ENCODE results near the gene POGK.
"Not testable (repeated sequence)": the region's sequence is repeated elsewhere in the genome, so short reads cannot be mapped to it uniquely, and the experiment has no call there.

POGK gene, protein sequence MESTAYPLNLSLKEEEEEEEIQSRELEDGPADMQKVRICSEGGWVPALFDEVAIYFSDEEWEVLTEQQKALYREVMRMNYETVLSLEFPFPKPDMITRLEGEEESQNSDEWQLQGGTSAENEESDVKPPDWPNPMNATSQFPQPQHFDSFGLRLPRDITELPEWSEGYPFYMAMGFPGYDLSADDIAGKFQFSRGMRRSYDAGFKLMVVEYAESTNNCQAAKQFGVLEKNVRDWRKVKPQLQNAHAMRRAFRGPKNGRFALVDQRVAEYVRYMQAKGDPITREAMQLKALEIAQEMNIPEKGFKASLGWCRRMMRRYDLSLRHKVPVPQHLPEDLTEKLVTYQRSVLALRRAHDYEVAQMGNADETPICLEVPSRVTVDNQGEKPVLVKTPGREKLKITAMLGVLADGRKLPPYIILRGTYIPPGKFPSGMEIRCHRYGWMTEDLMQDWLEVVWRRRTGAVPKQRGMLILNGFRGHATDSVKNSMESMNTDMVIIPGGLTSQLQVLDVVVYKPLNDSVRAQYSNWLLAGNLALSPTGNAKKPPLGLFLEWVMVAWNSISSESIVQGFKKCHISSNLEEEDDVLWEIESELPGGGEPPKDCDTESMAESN

DNA sequence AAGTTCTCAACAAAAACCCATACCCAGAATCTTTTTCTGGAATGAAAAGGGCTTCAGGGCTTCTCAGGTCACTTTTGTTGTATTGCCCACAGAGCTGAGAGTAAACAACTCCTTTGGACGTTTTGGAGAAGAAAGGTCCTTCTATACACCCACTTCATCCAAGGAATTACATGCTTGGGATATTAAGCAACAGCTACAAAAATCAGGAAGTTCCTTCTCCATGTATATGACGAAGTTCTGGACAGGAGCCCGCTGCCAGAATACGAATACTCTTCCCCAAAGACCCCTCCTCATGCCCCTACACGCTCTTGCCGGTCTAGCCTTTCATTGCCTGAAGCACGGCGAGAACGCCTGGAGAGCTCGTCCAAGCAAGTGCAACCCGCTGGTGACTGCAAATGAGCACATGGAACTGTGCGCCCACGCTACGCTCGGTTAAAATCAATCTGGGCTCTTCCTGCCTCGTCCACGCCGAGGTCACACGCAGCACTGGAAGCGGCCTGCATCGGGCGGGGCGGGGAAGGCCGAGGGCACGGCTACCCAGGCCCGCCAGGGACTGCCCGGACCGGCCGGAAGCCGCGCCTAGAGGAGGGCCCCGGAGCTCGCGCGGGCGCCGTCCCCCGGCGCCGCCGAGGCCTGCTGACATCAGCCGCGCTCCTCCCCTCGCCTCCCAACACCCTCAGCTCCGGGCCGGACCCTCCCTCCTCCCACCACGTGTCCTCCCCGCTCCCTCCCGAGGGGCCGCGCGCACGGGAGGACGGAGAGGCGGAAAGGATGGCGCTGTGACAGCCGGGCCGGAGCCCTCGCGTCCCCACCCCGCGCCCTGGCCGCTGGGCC, at the start of gene POGK:
Gene POGK, plus strand, starts transcription at position 710 of the 834 bp plus-strand sequence. CDS start 1,482 bp downstream, outside the sequence.
- DNase-seq: peak; percentile 70

DNA sequence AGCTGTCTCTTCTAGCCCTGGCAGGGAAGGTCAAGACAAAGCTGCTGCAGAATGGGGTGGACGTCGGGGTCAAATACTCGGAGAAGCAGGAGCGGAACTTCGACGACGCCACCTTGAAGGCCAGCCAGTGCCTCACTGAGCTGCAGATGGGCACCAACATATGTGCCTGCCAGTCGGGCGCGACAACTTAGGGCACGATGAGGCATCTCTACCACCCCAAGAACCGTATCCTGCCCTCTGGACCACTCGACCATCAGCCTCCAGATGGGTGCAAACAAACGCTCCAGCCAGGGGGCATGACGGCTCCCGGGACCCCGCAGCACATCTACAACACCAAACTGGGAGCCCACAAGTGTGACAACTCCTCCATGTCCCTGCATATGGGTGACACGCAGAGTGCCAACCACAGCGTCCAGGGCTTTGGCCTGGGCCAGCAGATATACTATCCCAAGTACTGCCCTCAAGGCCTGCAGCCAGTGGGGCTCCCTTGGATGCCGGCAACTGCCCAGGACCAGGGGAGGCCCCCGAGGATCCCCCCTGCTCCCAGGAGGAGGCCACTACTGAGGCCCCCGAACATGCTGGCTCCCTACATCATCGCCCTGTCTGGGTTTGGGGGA, 42.5 kb upstream of the POGK start:
- DNase-seq: no peak

DNA sequence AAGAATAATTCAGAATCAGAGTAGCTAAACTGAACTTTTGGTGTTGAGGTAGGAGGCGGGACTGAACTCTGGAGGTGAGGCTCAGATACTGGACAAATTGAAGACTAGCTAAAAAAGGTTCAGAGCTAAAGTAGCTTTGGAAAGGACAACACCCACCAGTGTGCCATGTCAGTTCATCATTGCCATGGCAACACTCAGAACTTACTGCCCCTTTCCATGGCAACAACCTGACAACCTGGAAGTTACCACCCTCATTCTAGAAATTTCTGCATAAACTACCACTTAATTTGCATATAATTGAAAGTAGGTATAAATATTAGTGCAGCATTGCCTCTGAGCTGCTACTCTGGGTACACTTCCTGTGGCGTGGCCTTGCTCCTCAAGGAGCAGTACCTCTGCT, 30.3 kb upstream of the POGK start:
- DNase-seq: no peak

DNA sequence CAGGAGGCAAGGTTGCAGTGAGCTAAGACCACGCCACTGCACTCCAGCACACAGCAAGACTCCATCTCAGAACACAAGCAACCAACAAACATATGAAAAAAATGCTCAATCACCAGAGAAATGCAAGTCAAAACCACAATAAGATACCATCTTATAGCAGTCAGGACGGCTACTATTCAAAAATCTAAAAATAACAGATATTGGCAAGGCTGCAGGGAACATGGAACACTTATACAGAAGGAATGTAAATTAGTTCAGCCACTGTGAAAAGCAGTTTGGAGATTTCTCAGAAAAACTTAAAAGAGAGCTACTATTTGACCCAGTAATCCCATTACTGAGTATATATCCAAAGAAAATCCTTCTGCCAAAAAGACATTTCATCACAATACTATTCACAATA, 27.6 kb upstream of the POGK start:
- no peak for DNase-seq

DNA sequence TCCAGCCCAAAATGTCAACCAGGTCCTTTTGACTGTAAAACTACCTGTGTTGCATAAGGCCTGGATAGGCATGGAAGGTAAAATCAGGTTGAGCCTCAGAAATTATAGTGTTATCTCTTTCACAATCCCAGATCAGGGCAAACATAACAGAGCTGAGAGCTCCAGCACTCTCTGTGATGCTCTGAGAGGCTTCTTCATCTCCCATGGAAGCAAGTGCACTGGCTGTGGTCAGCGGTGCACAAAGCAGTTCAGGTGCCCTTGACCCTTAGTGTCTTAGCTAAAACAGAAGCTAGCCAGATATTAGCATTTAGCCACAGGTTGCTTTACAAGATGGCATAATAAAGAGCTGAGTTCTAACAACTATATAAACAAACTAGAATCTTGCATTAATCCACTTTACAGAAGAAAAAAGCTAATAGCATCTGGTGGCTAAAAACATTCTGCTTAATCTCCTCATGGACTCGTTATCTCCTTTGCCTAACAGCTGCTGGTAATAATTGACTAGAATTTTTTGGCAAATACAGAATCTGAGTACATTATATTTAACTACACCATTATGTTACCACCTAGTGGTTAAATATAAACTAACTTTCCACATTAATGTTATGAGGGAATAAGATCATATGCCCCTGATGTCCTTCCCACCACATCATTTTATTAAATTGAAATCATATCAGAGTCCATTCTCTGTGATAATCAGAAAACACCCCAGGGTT, 25.6 kb upstream of the POGK start:
- no peak for DNase-seq

DNA sequence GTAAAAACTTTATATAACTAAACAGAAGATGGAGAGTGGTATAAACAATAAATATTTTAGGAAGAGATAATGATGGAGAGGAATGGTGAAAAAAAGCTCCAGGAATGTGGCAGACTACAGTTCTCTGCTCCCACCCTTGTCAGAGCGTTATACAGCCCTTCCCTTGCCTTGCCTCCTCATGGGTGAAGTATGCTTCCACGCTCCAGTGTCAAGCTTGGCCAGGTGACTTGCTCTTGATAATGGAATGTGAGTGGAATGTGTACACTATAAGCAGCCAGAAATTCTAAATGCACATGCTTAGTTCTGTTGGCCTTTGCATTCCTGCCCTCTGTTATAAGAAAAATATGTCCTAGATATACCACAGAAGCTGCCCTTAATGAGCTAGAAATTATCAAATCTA, 24.7 kb upstream of the POGK start:
- DNase-seq: no peak

DNA sequence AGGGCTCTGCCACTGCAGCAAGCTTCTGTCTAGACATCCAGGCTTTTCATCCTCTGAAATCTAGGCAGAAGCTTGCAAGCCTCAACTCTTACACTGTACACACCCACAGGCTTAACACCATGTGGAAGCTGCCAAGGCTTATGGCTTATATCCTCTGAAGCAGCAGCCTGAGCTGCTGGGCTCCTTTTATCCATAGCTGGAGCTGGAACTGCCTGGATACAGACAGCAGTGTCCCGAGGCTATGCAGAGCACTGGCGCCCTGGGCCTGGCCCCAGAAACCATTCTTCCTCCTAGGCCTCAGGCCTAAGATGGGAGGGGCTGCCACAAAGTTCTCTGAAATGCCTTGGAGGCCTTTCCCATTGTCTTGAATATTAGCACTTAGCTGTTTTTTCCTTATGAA, 19.3 kb upstream of the POGK start:
- no peak for DNase-seq

DNA sequence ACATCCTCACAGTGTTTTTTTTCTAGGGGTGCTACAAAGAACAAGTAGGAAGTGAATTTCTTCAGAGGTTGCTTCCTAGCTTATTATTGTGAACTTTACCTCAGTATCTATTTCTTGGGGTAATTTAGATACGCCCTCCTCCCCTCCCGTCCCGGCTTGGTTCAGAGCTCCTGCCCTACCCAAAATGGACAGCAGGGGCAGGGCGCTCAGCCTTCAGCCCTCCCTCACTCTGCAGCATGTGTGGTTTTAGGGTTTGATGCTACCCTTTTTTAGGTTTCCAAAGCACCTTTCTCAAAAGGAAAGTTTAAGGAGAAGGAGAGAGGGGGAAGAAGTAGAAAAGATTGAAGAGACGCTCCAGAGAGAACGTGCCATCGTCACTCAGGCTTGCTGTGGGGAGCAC, 16.9 kb upstream of the POGK start:
- DNase-seq: no peak

DNA sequence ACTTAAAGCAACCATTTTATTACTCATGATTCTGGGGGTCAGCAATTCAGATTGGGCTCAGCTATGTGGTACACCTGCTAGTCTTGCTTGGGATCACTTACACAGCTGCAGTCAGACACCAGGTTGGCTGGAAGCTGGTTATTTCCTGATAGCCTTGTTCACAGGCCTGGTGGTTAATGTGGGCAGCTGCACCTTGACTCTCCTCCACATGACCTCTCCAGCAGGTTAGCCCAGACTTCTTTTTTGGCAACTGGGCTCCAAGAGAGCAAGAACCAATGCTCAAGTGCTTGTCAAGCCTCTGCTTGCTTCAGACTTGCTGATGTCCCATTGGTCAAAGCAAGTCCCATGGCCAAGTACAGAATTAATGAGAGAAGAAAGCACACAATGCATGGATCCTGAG, 11.8 kb upstream of the POGK start:
- no peak for DNase-seq

DNA sequence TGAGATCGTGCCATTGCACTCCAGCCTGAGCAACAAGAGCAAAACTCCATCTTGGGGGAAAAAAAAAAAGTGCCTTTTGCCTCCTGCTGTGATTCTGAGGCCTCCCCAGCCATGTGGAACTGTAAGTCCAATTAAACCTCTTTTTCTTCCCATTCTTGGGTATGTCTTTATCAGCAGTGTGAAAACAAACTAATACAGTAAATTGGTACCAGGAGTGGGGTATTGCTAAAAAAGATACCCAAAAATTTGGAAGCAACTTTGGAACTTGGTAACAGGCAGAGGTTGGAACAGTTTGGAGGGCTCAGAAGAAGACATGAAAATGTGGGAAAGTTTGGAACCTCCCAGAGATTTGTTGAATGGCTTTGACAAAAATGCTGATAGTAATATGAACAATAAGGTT, 9.5 kb upstream of the POGK start:
- DNase-seq: not testable (repeated sequence)

DNA sequence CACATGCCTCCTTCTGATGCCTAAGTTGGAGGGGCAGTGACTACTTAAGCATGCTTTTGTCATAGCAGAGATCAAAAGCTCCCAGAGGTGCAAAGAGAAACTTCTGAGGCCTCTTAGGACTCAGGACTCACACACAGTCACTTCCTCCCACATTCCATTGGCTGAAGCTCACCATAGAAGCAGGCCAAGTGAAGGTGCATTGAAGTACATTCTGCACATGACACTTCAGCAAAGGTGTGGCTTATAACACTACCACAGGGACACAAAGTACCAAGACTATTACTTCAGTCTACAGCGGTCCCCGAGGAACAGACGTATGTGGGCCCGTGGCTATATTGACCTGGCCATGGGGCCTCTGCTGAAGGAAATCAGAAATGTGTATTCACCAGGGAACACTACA, 2.5 kb upstream of the POGK start:
- no peak for DNase-seq

DNA sequence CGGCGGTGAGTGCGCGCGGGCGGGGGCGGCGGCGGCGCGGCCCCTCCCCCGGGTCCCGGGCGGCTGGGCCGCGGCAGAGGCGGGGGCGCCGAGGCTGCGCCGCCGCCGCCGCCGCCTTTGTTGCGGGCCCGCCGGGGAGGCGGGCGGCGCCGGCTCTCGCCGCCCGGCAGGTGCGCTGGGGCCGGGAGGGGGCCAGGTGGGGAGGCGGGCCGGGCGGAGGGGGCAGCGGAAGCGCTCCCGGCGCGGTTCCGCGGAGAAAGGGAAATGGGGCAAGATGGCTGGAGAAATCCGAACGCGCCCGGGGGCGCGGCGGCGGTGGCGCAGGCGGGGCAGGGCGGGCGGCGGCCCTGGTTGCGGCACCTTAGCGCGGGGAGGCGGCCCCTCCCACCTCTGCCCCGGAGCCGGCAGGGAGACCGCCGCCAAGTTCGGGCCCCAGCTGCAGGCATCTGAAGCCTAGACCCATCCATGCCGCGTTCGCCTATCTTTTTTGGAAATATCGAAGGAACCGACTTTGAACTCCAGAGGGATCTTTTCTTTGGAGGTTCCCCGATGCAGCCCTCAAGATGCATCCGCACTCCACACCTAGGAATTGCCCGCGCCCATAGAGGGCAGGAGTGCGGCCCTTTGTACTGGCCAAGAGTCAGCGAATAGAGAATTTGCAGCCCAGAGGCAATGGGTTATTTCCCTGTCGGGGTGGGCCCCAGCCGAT, 479 bp downstream of the POGK start:
- peak; percentile 38 for DNase-seq

DNA sequence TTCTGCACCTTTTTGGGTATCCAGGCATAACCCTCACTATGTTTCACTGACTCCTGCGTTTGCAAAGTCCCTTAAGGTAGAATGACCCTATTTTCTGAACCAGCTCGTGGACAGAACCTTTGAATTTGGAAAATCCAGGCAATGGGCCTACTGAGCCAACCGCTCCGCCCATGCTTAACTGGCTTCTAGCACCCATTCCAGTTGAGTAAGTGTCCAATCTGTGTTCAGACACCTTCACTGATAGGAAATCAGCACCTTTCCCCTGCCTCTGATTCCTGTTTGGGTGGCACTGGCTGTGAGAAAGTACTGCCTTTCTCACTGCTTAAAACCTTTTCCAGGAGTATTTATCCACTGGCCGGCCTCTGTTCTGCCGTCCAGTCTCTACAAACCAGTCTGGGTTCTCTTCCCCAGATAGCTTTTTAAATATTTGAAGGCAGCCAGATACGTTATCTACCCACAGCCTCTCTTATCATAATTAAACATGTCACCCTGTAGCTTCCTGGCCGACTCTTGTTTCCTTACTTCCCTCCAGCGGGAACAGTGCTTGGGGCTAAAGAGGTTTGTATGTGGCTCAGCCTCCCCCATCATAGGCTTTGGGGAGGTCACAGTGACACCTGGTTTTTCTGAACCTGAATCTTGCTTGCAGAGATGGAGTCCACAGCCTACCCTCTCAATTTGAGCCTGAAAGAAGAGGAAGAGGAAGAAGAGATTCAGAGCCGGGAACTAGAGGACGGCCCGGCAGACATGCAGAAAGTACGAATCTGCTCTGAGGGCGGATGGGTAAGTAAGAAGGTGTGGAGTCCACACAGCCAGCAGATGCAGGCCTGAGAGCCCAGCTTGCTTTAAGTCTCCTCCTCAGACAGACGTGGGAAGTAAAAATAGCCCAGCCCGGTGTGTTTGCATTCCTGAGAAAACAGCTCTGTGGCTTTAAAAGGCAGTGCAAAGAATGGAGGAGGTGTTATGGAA, 1.3 kb downstream of the POGK start:
- DNase-seq: no peak

DNA sequence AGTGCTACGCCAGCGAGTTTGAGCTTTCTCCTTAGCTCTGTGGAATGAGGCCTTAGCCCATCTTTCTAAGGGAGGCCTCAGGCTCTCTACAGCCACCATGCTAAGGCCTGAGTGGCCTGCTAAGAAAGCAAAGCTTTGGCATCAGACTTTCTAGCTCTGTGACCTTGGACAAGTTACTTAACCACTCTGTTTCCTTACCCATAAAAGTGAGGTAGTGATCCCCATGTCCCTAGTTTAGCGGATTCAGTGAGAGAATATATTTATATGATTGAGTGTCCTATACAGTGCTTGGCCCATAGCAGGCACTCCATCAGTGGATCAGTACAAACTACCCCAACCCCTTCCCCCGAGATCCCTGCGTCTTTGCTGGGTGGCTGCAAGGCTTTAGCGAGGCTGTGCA, 4.0 kb downstream of the POGK start:
- no peak for DNase-seq

DNA sequence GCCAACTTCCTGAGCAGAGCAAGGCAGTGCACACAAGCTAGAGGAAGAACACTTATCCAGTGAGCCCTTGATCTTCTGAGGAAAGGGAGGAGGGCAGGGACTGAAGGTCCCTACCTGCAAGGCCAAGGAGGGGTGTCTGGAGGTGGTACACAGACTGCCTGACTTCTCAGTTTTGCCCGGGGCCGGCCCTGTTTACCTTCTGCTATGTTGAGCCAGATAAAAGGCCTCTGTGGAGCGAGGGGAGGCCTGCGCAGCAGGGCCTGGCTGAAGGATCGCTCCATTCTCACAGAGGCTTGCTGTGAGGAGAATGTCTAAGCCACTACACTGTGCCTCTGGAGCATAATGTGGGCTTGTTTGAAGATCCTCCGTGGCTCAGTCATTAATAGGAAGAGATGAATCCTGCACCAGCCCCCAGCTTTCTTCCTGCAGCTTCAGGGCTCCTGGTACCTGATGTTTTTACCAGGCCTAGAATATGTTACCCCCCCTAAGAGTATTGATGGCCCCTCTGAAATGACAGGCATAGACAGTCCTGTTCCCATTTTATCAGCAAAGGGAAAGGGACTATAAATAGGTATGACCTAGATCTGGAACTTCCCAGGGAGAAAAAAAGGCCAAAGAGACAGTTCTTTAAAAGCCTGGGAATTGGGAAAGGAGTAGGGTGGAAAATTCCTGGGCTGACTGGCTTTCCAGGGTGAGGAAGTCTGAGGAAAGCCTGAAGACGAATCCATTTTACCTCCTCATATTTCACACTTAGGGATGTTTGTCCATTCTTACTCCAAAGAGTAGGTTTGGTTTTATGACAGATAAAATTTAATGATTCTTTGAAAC, 4.7 kb downstream of the POGK start:
- no peak for DNase-seq

DNA sequence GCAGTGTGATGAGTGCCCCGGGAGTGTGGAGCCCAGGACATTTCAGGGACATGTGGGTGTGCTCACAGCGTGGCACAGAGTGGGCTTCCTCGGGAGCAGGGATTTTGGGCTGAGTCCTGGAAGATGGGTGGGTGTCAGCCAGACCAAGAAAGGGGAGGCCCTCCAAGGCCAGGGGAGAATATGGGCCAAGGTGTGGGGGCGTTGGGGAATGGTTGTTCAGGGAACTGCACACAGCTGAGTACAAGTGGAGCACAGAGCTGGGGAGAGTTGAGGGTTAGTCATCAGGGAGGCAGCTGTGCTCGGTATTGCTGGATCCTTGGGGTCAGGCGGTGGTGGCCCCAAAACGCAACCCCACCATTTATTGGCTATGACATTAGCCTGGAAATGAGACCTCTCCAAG, 5.5 kb downstream of the POGK start:
- no peak for DNase-seq

DNA sequence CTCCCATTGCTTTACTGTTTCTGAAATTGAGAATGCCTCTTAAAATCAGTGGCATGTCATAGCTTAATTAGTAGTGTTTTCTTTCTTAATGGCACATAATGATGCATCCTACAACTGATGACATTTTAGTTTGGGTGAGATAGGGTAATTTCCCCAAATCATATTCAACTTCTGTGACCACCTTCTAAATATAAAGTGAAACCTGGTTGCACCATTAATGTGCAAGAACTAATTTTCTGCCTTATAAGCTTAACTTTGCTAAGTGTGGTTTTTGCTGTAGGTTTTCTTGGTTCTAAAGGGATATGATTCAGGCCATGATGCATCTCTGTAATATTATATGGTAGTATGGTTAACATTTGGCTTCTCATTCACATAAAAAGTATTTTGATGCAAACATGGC, 8.9 kb downstream of the POGK start:
- DNase-seq: no peak

DNA sequence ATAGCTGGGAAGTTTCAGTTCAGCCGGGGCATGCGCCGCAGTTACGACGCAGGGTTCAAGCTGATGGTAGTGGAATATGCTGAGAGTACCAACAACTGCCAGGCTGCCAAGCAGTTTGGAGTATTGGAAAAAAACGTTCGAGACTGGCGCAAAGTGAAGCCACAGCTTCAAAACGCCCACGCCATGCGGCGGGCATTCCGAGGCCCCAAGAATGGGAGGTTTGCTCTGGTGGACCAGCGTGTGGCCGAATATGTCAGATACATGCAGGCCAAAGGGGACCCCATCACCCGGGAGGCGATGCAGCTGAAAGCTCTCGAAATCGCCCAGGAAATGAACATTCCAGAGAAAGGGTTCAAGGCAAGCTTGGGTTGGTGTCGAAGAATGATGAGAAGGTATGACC, 9.9 kb downstream of the POGK start:
- DNase-seq: no peak

DNA sequence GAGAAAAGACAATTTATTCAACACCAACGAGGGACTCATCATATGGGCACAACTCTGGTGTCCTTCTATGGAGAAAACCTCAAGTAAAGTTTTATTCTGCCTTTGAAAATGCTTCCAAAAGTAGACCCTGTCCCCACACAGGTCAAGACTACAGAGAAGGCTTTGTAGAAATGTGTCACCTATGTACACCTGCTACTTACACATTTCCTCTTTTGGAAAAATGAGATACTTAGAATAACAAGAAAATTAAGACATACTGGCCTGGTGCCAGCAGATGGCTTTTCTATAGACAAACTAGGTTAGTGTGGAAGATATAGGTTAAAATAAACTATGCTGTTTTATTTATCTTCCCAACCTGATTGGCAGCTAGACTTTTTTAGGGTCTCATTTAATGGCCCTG, 13.6 kb downstream of the POGK start:
- DNase-seq: no peak

DNA sequence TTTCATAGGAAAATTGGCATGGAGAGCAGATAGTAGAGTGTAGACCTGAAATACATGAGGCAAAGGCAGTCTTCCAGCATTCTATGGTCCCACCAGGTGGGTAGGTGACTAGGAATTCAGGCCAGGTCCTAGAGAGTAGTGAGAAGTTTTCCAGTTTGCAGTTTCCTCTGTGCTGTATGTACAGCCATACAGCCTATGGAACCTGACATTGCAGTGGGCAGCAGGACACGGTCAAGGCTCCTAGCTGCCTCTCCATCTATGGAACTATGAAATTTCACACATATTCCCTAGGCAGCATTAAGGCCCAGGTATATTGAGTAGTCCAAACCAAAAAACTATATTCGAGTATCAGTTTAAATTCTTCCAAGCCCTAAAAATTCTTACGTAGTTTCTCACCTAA, 16.3 kb downstream of the POGK start:
- DNase-seq: no peak
